Measurements from ENCODE around the gene UBE3C. TPM values are rescaled to one million over a fixed set of nuclear protein-coding genes. Genes with fewer than 3 reads are reported as not detected.

The UBE3C gene
- total and polyA plus RNA-seq, 9 of the 15 experiments (the other 6 are each of a cell fraction or from before 2014, with no cell fraction given) = 9.6 to 91.7 (median 75.4) TPM

DNA sequence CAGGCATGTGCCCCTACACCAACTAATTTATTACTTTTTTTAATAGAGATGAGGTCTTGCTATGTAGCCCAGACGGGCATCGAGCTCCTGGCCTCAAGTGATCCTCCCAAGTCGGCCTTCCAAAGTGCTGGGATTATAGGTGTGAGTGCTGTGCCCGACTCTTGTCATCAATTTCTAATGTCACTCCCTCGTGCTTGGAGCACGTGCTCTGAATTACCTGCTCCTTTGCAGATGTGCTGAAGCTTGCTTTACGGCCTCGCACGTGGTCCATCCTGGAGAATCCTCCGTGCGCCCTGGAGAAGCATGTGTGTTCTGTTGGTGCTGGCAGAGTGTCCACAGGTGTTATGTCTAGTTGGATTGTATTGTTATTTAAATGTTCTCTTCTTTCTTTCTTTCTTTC lies 11.8 kb upstream of the UBE3C start (continued):
- TF ChIP-seq MGA (IDR thresholded peaks at IDR 0.05) (peak; percentile 77), ZNF280B (CRISPR knock-in tag; IDR thresholded peaks at IDR 0.05) (no peak), ZNF143 (CRISPR knock-in tag; IDR thresholded peaks at IDR 0.05) (no peak), KLF1 (tag; IDR thresholded peaks at IDR 0.05) (no peak), L3MBTL2 (IDR thresholded peaks at IDR 0.05) (peak; percentile 75), FOXA3 (CRISPR knock-in tag; conservative IDR thresholded peaks at IDR 0.05 in 1 of 2, IDR thresholded peaks at IDR 0.05 in 1 of 2) (no peak), POLR3G (IDR thresholded peaks at IDR 0.05; ENCODE audit: extremely low read depth, insufficient read length, insufficient replicate concordance) (no peak), FOS (IDR thresholded peaks at IDR 0.05; ENCODE audit: extremely low read depth, insufficient read length) (no peak), NCOR1 (IDR thresholded peaks at IDR 0.05) (no peak), MAX (CRISPR knock-in tag; IDR thresholded peaks at IDR 0.05) (peak; percentile 76)
- TF ChIP-seq, protein P1, sequence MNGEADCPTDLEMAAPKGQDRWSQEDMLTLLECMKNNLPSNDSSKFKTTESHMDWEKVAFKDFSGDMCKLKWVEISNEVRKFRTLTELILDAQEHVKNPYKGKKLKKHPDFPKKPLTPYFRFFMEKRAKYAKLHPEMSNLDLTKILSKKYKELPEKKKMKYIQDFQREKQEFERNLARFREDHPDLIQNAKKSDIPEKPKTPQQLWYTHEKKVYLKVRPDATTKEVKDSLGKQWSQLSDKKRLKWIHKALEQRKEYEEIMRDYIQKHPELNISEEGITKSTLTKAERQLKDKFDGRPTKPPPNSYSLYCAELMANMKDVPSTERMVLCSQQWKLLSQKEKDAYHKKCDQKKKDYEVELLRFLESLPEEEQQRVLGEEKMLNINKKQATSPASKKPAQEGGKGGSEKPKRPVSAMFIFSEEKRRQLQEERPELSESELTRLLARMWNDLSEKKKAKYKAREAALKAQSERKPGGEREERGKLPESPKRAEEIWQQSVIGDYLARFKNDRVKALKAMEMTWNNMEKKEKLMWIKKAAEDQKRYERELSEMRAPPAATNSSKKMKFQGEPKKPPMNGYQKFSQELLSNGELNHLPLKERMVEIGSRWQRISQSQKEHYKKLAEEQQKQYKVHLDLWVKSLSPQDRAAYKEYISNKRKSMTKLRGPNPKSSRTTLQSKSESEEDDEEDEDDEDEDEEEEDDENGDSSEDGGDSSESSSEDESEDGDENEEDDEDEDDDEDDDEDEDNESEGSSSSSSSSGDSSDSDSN (IDR thresholded peaks at IDR 0.05; ENCODE audit: borderline replicate concordance in 1 of 2, low read depth in 2 of 2, low read length in 2 of 2) = no peak

Measured in K562 (cell line).